K562 (cell line): ENCODE data around the gene HPS5. TPM values are rescaled to one million over a fixed set of nuclear protein-coding genes. Genes with fewer than 3 reads are reported as not detected.

Experiments
- ATAC-seq: fragments of 200-7000 bp; cut with Tn5 transposase; 3 replicates; pipeline ENCODE4 v1.9.1; 2020; ENCODE audit warnings: moderate library complexity
- BruUV-seq: library from RNA; stranded (reverse); fragments of 400-500 nt; replicated peaks from 2 replicates; lab custom pipeline; 2021; lab: Mats Ljungman, UMichigan
- CTCF ChIA-PET: fragments of 300-600 bp; formaldehyde crosslinking; extraction: SDS; loops from one replicate; lab custom pipeline; 2021; ENCODE audit warnings: low intra/inter-chr PET ratio; lab: Yijun Ruan, JAX
- POLR2A ChIA-PET: fragments of 300-600, 350-650 bp; sonication (Branson Sonifier 250); formaldehyde crosslinking; extraction: SDS; loops from one replicate; lab custom pipeline; 2021; ENCODE audit warnings: antibody characterized with exemption, inconsistent platforms; lab: Yijun Ruan, JAX
- DNase-seq, 4 experiments: peaks; one replicate each; pipeline versions ENCODE4 v3.0.0 to v3.0.0-alpha.2; 2011 to 2018; ENCODE audit warnings: low spot score in 3 of 4, mixed read lengths in 3 of 4; ENCODE audit errors: extremely low read depth in 1 of 4
- FAIRE-seq: peaks from 2 replicates; lab custom pipeline; 2011; peaks lifted over from hg19 to GRCh38; lab: Jason Lieb, UNC
- H2AFZ ChIP-seq: 2 replicates; pipeline ENCODE4 v1.6.0; 2011; ENCODE audit warnings: low read depth, low read length, control low read depth, inconsistent platforms
- H3K27ac ChIP-seq: fragments of 200-600 bp; 3 replicates; pipeline ENCODE4 v1.8.0; 2011; ENCODE audit warnings: low read depth, mild to moderate bottlenecking, control low read depth, inconsistent platforms, low read length, moderate library complexity, mixed read lengths; ENCODE audit errors: extremely low read depth
- H3K27me3 ChIP-seq, 2 experiments: fragments of 300-600 bp in 1 of 2; 2 replicates in 1 of 2; 3 replicates in 1 of 2; pipeline versions ENCODE4 v1.6.0 to v1.8.0; 2011; ENCODE audit warnings: inconsistent platforms in 2 of 2, low read length in 2 of 2, mild to moderate bottlenecking in 1 of 2, mixed read lengths in 1 of 2, moderate library complexity in 1 of 2; ENCODE audit not compliant: control insufficient read depth in 2 of 2, insufficient read depth in 2 of 2
- H3K36me3 ChIP-seq: fragments of 300-600 bp; 3 replicates; pipeline ENCODE4 v1.8.0; 2011; ENCODE audit warnings: mild to moderate bottlenecking, low read length, inconsistent platforms; ENCODE audit not compliant: control insufficient read depth, insufficient read depth
- H3K4me1 ChIP-seq, 2 experiments: fragments of 200-600 bp in 1 of 2; replicated peaks in 1 of 2; 2 replicates in 1 of 2; 3 replicates in 1 of 2; pipeline versions ENCODE4 v1.5.1 to v1.8.0; 2011; ENCODE audit warnings: inconsistent platforms in 2 of 2, low read length in 2 of 2, mild to moderate bottlenecking in 1 of 2, mixed read lengths in 1 of 2, moderate library complexity in 1 of 2; ENCODE audit not compliant: control insufficient read depth in 2 of 2, insufficient read depth in 2 of 2
- H3K4me2 ChIP-seq: 2 replicates; pipeline ENCODE4 v1.6.1; 2011; ENCODE audit warnings: low read length, control low read depth, inconsistent platforms, mixed read lengths; ENCODE audit not compliant: insufficient read depth
- H3K4me3 ChIP-seq: fragments of 200-600 bp; sonication (generic), shearing (Covaris generic); 2 replicates; pipeline ENCODE4 v1.5.1; 2016; ENCODE audit warnings: control low read depth, inconsistent platforms
- H3K79me2 ChIP-seq: fragments of 200-600 bp; 3 replicates; pipeline ENCODE4 v1.8.0; 2011; ENCODE audit warnings: low read length, inconsistent platforms; ENCODE audit not compliant: control insufficient read depth, insufficient read depth
- H3K9ac ChIP-seq, 2 experiments: 2 replicates each; pipeline versions ENCODE4 v1.6.0 to v1.6.1; 2011; ENCODE audit warnings: low read depth in 2 of 2, low read length in 2 of 2, control low read depth in 1 of 2, inconsistent platforms in 1 of 2, mild to moderate bottlenecking in 1 of 2, mixed read lengths in 1 of 2; ENCODE audit not compliant: insufficient read depth in 1 of 2
- H3K9me1 ChIP-seq: one replicate; pipeline ENCODE4 v1.6.0; 2011; ENCODE audit warnings: inconsistent platforms, mild to moderate bottlenecking, low read length, moderate library complexity; ENCODE audit not compliant: control insufficient read depth, insufficient read depth
- H3K9me3 ChIP-seq: replicated peaks from 2 replicates; pipeline ENCODE4 v1.5.1; 2011; ENCODE audit warnings: low read depth, low read length, inconsistent platforms; ENCODE audit not compliant: control insufficient read depth, insufficient read depth
- H4K20me1 ChIP-seq: replicated peaks from 2 replicates; pipeline ENCODE4 v1.6.1; 2011; ENCODE audit warnings: low read length, inconsistent platforms, mixed read lengths; ENCODE audit not compliant: control insufficient read depth, insufficient read depth
- GATAD2B ChIP-seq: fragments of 450-650 bp; IDR thresholded peaks from 2 replicates; pipeline ENCODE4 v1.6.1; 2017; ENCODE audit warnings: mild to moderate bottlenecking, borderline replicate concordance
- MIER1 ChIP-seq: fragments of 450-650 bp; IDR thresholded peaks from 2 replicates; pipeline ENCODE4 v1.6.1; 2016; ENCODE audit warnings: antibody characterized with exemption, mild to moderate bottlenecking, low read depth
- ZNF347 ChIP-seq: fragments of 450-650 bp; formaldehyde crosslinking; IDR thresholded peaks from 2 replicates; pipeline ENCODE4 v1.4.0; 2020; ENCODE audit warnings: low read depth, mild to moderate bottlenecking, moderate library complexity
- WGBS: fragments of 100-300 bp; shearing (Covaris generic); methylation state at CpG from one replicate; pipeline ENCODE4 v1.1.6; 2016; ENCODE audit warnings: low coverage, mixed read lengths; ENCODE audit not compliant: insufficient coverage; ENCODE audit errors: missing lambda C conversion rate; 5-methylcytosine and 5-hydroxymethylcytosine counted together
- in situ Hi-C: fragments of 300-500 bp; cut with MboI; formaldehyde crosslinking; loops from 4 replicates; pipeline ENCODE4 v1.15.0; 2018; ENCODE audit warnings: inconsistent platforms, mixed read lengths
- intact Hi-C: fragments of 100-400 bp; cut with micrococcal nuclease; formaldehyde crosslinking; loops from 2 replicates; pipeline ENCODE4 v1.14.2; 2022
- polyA plus RNA-seq, 8 experiments: library from polyadenylated mRNA; depleted of rRNA in 4 of 8; stranded (reverse) in 5 of 8; unstranded in 3 of 8; fragments of >200 nt; fragmentation: Nextera tagmentation in 2 of 8; fragmentation: Illumina TruSeq in 1 of 8; extraction: Ambion mirVana in 2 of 8; extraction: Trizol in 1 of 8; gene quantifications; 2 replicates each; pipeline versions ENCODE4 v1.2.1 to v1.2.3, GENCODE V29; 2011 to 2014; ENCODE audit warnings: inconsistent platforms in 1 of 8, missing spikeins in 1 of 8
- total RNA-seq, 7 experiments: library from RNA; depleted of rRNA in 6 of 7; stranded (reverse); fragments of >200 nt in 6 of 7; fragmentation: Illumina TruSeq in 2 of 7; extraction: Trizol in 2 of 7; gene quantifications; 2 replicates each; pipeline versions ENCODE4 v1.2.1 to v1.2.3, GENCODE V29; 2011 to 2021; ENCODE audit warnings: low replicate concordance in 1 of 7
- TF ChIP-seq, protein P1 (sequence below): fragments of 200-800 bp; sonication (Bioruptor generic); IDR thresholded peaks from 2 replicates; pipeline ENCODE4 v1.6.1; 2016; ENCODE audit warnings: missing genetic modification characterization, missing compliant biosample characterization

HPS5 gene
- total and polyA plus RNA-seq, 9 of the 15 experiments (the other 6 are each of a cell fraction or from before 2014, with no cell fraction given), result 12.2 to 28.1 (median 16.8) TPM

DNA sequence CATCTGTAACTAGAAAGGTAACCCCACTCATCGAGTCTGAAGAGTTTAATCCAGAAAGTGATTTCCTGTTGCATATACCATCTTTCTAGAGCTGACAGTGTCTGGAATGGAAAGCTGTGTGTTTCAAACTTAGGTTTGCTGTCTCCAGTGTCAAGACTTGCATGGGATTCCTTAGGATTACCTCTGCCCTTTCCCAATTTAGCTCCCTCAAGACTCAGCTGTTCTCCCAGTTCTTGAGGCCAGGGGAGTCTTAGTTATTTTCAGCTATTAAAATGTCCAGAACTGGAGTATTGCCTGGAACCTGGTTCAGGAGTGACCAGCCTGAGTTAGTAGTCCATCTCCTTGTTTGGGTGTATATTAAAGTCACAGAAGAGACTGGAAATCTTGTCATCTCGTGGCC is 47.5 kb upstream of the HPS5 start:
- no peak overlapping the region for H2AFZ ChIP-seq
- FAIRE-seq (no peak), DNase-seq (no peak), ATAC-seq (no peak)
- H3K36me3 ChIP-seq, result peaks cover 36% of the 10 kb centered on the region
- H3K27me3 ChIP-seq, result no peaks in the 10 kb centered on the region
- no TSS peak for BruUV-seq
- no peak overlapping the region for H3K9ac ChIP-seq
- no peaks in the 10 kb centered on the region for H3K79me2 ChIP-seq
- no peaks in the 10 kb centered on the region for H3K9me3 ChIP-seq
- in situ Hi-C loops, result no loop called here
- CTCF ChIA-PET, result no interaction called here
- TF ChIP-seq GATAD2B (no peak), ZNF347 (CRISPR knock-in tag) (no peak), MIER1 (no peak)
- TF ChIP-seq, protein P1, sequence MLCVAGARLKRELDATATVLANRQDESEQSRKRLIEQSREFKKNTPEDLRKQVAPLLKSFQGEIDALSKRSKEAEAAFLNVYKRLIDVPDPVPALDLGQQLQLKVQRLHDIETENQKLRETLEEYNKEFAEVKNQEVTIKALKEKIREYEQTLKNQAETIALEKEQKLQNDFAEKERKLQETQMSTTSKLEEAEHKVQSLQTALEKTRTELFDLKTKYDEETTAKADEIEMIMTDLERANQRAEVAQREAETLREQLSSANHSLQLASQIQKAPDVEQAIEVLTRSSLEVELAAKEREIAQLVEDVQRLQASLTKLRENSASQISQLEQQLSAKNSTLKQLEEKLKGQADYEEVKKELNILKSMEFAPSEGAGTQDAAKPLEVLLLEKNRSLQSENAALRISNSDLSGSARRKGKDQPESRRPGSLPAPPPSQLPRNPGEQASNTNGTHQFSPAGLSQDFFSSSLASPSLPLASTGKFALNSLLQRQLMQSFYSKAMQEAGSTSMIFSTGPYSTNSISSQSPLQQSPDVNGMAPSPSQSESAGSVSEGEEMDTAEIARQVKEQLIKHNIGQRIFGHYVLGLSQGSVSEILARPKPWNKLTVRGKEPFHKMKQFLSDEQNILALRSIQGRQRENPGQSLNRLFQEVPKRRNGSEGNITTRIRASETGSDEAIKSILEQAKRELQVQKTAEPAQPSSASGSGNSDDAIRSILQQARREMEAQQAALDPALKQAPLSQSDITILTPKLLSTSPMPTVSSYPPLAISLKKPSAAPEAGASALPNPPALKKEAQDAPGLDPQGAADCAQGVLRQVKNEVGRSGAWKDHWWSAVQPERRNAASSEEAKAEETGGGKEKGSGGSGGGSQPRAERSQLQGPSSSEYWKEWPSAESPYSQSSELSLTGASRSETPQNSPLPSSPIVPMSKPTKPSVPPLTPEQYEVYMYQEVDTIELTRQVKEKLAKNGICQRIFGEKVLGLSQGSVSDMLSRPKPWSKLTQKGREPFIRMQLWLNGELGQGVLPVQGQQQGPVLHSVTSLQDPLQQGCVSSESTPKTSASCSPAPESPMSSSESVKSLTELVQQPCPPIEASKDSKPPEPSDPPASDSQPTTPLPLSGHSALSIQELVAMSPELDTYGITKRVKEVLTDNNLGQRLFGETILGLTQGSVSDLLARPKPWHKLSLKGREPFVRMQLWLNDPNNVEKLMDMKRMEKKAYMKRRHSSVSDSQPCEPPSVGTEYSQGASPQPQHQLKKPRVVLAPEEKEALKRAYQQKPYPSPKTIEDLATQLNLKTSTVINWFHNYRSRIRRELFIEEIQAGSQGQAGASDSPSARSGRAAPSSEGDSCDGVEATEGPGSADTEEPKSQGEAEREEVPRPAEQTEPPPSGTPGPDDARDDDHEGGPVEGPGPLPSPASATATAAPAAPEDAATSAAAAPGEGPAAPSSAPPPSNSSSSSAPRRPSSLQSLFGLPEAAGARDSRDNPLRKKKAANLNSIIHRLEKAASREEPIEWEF (CRISPR knock-in tag), result no peak
- POLR2A ChIA-PET, result interaction anchor here (1.9 kb wide), 1 partner anchor 26 kb away, joined by 6 read pairs; the partner anchor contains the start of gene LDHA
- intact Hi-C loops, result no loop called here
- no peaks in the 10 kb centered on the region for H4K20me1 ChIP-seq
- H3K4me1 ChIP-seq, result peaks cover 0 to 7% of the 10 kb centered on the region in 2 experiments; a peak in 2 of 5 replicates
- no peaks in the 10 kb centered on the region for H3K9me1 ChIP-seq
- no peak overlapping the region for H3K4me2 ChIP-seq
- H3K4me3 ChIP-seq, result no peak overlapping the region
- no peak overlapping the region for H3K27ac ChIP-seq
- 51% methylated on average over 2 of the region's 2 CpGs for WGBS
